OCI-LY1 (cell line): ENCODE results near the gene KCNH3.

ENCODE experiments used
- CTCF ChIP-seq: fragments of 200-600 bp; sonication (generic), shearing (Covaris generic); IDR thresholded peaks from 2 replicates; pipeline ENCODE4 v1.5.1; 2017; ENCODE audit warnings: mild to moderate bottlenecking, antibody characterized with exemption, low read length, moderate library complexity, mixed read lengths
- EZH2 ChIP-seq: fragments of 200-600 bp; sonication (generic), shearing (Covaris generic); IDR thresholded peaks from 2 replicates; pipeline ENCODE4 v1.8.0; 2017; ENCODE audit warnings: borderline replicate concordance, mixed run types, mild to moderate bottlenecking, antibody characterized with exemption, low read length, moderate library complexity, mixed read lengths

- TF ChIP-seq CTCF (no peak), EZH2 (no peak)
Measured at GRCh38 chr12:49503674-49504180, 35.1 kb upstream of the KCNH3 start.
